GM12864 (cell line): ENCODE data around the gene KCNQ1.

Source experiments
- DNase-seq: peaks from one replicate; pipeline ENCODE4 v3.0.0-alpha.2; 2011; ENCODE audit warnings: low read depth
- H3K4me3 ChIP-seq: 2 replicates; pipeline ENCODE4 v1.5.1; 2011; ENCODE audit warnings: mild to moderate bottlenecking, low read depth, low read length, control low read depth
- TF ChIP-seq, protein P1 (sequence below): IDR thresholded peaks from 2 replicates; pipeline ENCODE4 v1.5.1; 2011; ENCODE audit warnings: low read depth, mild to moderate bottlenecking, moderate library complexity, low read length, control low read depth, inconsistent platforms; ENCODE audit errors: missing control alignments

Gene KCNQ1

DNA sequence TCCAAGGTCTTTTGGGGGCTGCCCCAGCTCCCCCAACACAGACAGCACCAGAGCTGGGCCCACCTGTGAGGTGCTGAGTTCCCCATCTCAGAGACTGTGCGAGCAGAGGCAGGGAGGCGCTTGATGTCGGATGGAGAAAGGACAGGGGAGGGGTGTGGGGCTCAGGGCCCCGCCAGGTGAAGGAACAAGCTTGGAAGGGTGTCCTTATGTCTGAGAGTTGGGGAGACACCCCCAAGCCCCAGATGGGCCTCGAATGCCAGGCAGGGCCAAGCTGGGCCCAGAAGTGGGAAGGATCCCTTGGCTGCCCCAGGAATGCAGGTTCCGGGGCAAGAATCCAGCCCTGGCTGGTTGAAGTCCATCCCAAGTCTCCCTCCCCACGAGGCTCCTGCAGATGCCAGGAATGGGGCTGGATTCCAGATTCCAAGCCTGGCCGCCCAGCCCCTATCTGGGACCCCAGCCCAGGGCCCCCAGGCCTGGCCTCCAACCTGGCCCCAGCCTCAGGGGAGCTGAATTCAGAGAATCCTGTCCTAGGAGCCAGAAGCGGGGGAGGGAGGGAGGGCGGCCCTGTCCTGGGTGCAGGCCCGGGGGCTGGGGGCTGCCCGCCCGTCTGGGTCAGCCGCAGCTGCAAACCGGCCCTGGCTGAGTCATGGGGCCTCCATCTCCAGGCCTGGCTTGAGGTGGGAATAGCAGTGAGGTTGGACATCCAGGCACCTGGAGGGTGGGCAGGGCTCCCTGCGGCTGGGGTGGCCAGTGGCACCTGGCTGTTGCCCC, 389.9 kb downstream of the KCNQ1 start:
- no peak for DNase-seq

DNA sequence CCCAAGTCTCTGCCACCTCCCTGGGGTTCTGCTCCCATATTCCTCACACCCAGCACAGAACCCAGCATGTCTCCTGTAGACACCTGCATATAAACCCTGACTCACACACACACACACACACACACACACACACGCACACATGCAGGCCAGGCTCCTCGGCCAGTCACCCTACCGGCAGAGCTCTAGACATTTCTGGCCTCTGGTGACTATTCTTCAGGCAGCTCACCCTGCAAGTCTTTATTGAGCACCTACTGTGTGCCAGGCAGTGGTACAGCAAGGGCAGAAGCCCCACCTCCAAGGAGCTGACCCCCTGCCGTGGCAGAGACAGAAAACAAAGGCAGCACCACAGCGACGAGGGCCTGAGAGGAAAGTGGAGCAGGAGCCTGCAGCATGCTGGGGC, 390.5 kb downstream of the KCNQ1 start:
- DNase-seq = no peak
- TF ChIP-seq, protein P1, sequence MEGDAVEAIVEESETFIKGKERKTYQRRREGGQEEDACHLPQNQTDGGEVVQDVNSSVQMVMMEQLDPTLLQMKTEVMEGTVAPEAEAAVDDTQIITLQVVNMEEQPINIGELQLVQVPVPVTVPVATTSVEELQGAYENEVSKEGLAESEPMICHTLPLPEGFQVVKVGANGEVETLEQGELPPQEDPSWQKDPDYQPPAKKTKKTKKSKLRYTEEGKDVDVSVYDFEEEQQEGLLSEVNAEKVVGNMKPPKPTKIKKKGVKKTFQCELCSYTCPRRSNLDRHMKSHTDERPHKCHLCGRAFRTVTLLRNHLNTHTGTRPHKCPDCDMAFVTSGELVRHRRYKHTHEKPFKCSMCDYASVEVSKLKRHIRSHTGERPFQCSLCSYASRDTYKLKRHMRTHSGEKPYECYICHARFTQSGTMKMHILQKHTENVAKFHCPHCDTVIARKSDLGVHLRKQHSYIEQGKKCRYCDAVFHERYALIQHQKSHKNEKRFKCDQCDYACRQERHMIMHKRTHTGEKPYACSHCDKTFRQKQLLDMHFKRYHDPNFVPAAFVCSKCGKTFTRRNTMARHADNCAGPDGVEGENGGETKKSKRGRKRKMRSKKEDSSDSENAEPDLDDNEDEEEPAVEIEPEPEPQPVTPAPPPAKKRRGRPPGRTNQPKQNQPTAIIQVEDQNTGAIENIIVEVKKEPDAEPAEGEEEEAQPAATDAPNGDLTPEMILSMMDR = no peak
- H3K4me3 ChIP-seq = no peak overlapping the region

More for the DNA sequence above, 389.9 kb downstream of the KCNQ1 start:
- H3K4me3 ChIP-seq = no peak overlapping the region
- TF ChIP-seq, protein P1 = no peak

DNA sequence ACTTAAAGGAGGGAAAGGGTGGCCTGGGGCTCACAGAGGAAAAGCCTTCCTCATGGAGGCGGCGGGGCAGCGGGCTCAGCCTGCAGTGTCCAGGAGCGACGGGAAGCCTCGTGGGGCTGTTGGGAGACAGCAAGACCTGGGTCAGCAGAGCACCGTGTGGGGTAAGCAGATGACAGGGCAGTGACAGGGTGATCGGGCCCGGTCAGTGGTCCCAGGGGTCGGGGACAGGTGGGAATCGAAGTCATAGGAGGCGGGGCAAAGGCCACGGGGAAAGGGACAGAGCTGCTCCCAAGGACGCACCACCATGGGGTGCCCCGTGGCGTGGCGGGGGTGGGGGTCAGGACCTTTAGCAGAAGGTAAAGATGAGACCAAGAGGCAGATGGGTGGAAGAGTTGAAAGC, 390.9 kb downstream of the KCNQ1 start:
- no peak for DNase-seq
- no peak overlapping the region for H3K4me3 ChIP-seq

DNA sequence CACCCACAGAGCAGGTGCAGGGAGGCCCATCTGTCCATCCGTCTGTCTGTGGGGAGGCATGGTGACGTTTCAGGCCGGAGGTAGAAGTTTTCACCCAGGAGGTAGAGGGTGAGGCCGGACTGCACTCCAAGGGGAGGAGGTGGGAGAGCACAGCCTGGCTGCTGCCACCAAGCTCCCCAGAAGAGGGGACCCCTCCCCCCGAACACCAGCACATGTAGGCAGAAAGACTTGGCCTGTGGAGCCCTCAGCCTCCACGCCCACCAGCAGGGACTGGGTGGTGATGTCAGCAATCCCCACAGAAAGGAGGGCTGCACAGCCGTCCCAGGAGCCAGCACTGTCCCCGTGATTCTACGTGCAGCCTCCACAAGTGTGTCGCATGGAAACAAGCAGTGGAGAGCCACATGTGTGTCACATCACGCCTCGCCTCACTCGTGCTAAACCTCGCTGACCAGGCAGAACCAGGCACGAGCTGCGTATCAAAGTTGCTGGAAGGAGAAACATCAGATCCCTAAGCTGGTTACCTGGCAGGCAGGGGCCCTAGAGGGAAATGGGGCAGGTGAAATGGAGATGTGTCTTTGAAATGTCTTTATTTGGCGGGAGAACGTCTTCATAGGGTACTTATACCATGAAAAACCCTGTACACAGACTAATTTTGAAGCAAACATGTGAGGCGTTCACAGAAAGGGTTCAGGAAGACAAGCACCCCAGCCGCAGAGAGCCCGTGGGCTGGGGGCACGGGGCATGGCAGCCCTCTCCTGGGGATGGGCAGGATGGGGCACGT, 391.7 kb downstream of the KCNQ1 start:
- no peak for DNase-seq
- H3K4me3 ChIP-seq = no peak overlapping the region
- TF ChIP-seq, protein P1 = no peak

More for the DNA sequence above, 390.9 kb downstream of the KCNQ1 start:
- TF ChIP-seq, protein P1 = no peak

DNA sequence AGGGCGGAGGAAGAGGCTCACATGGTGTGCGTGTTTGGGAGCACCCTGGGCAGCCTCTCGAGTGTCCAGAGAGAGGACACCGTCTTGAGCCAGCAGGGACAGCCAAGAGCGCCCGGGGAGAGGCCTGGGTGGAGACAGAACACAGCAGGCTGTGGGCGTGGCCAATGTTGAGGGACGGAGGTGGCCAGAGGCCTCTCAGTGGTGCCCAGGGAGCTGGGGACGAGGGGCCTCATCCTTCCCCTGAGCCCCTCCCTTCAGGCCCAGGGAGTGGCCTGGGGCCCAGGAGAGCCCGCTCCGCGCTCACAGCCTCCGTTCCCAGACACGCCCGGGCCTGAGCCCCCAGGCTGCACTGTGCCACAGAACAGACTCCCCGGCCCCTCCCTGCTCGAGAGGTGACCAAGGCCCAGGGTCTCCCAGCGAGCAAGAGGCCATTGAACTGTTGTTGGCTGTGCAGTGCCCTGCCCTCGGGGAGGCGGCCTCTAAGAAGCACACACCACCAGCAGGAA, 392.3 kb downstream of the KCNQ1 start:
- TF ChIP-seq, protein P1 = no peak
- no peak overlapping the region for H3K4me3 ChIP-seq
- no peak for DNase-seq

DNA sequence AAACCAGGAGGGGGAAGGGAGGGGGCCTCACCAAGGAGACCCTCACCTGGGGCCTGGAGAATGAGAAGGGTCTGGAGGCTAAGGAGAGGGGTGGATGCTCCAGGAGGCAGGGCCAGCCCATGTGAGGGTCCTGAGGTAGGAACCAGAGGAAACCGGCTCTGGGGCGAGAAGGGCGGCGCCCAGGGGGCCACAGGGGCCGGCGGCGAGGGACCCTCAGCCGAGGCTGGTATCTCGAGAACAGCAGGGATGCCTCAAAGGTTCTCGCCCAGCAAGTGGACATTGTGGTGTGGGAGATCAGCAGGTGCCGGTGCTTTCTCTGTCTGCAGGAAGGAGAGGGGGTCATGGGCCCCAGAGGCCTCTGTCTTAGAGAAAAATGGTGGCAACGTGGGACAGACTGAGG, 392.8 kb downstream of the KCNQ1 start:
- no peak for DNase-seq
- TF ChIP-seq, protein P1 = no peak
- H3K4me3 ChIP-seq = no peak overlapping the region
